DMS 273 (cell line): ENCODE data around the gene PIK3C2G.

ENCODE experiments used
- DNase-seq: peaks from one replicate; lab custom pipeline; 2025; ENCODE audit not compliant: unreplicated experiment; lab: John Stamatoyannopoulos, UW

The PIK3C2G gene

GRCh38 chr12:18415227-18415626, 153.9 kb downstream of the PIK3C2G start:
- no peak for DNase-seq

- no peak for DNase-seq
Observed at GRCh38 chr12:18416412-18416811, 155.1 kb downstream of the PIK3C2G start.

- DNase-seq, result no peak
Observed at GRCh38 chr12:18419311-18419710, 158.0 kb downstream of the PIK3C2G start.

GRCh38 chr12:18421867-18422266, 160.5 kb downstream of the PIK3C2G start:
- no peak for DNase-seq

- no peak for DNase-seq
Observed at GRCh38 chr12:18422871-18423270, 161.6 kb downstream of the PIK3C2G start.

GRCh38 chr12:18424857-18425256, 163.5 kb downstream of the PIK3C2G start:
- DNase-seq, result no peak

GRCh38 chr12:18427520-18427919, 166.2 kb downstream of the PIK3C2G start:
- DNase-seq, result no peak

- DNase-seq, result no peak
Observed at GRCh38 chr12:18428416-18428815, 167.1 kb downstream of the PIK3C2G start.

- no peak for DNase-seq
Observed at GRCh38 chr12:18429366-18429765, 168.0 kb downstream of the PIK3C2G start.

- peak; percentile 60 for DNase-seq
Observed at GRCh38 chr12:18430425-18431048, 169.2 kb downstream of the PIK3C2G start.

- no peak for DNase-seq
Observed at GRCh38 chr12:18431771-18432170, 170.5 kb downstream of the PIK3C2G start.

GRCh38 chr12:18432206-18432605, 170.9 kb downstream of the PIK3C2G start:
- no peak for DNase-seq

GRCh38 chr12:18436170-18436569, 174.9 kb downstream of the PIK3C2G start:
- DNase-seq, result no peak

GRCh38 chr12:18439541-18439940, 178.2 kb downstream of the PIK3C2G start:
- DNase-seq, result no peak

GRCh38 chr12:18443768-18444437, 182.6 kb downstream of the PIK3C2G start:
- no peak for DNase-seq

GRCh38 chr12:18446061-18446644, 184.8 kb downstream of the PIK3C2G start:
- peak; percentile 38 for DNase-seq

- DNase-seq, result no peak
Observed at GRCh38 chr12:18454330-18454729, 193.0 kb downstream of the PIK3C2G start.

GRCh38 chr12:18456344-18456743, 195.0 kb downstream of the PIK3C2G start:
- DNase-seq, result no peak

GRCh38 chr12:18457362-18457761, 196.0 kb downstream of the PIK3C2G start:
- no peak for DNase-seq

GRCh38 chr12:18461758-18462157, 200.4 kb downstream of the PIK3C2G start:
- no peak for DNase-seq

GRCh38 chr12:18462442-18462841, 201.1 kb downstream of the PIK3C2G start:
- no peak for DNase-seq

GRCh38 chr12:18467620-18468245, 206.4 kb downstream of the PIK3C2G start:
- DNase-seq, result no peak
